Parathyroid adenoma (tissue), 2 donors: Measurements from ENCODE around the gene ITGAX.

Source experiments
- H2AFZ ChIP-seq: fragments of 300-600 bp; sonication (generic); one replicate; pipeline ENCODE4 v1.7.0; 2017; ENCODE audit warnings: antibody characterized with exemption, mild to moderate bottlenecking
- H3K27ac ChIP-seq: fragments of 300-600 bp; sonication (generic); one replicate; pipeline ENCODE4 v1.7.0; 2017
- H3K27me3 ChIP-seq: fragments of 300-600 bp; sonication (generic); one replicate; pipeline ENCODE4 v1.7.0; 2017; ENCODE audit warnings: low read length; ENCODE audit not compliant: control insufficient read depth, insufficient read depth
- H3K36me3 ChIP-seq: fragments of 300-600 bp; sonication (generic); one replicate; pipeline ENCODE4 v1.7.0; 2017; ENCODE audit warnings: low read length; ENCODE audit not compliant: control insufficient read depth, insufficient read depth
- H3K4me1 ChIP-seq: fragments of 300-600 bp; sonication (generic); one replicate; pipeline ENCODE4 v1.7.0; 2017; ENCODE audit warnings: control low read depth
- H3K4me2 ChIP-seq: fragments of 300-600 bp; sonication (generic); one replicate; pipeline ENCODE4 v1.7.0; 2017; ENCODE audit warnings: low read length
- H3K4me3 ChIP-seq: fragments of 300-600 bp; sonication (generic); one replicate; pipeline ENCODE4 v1.7.0; 2017; ENCODE audit warnings: low read depth, low read length
- H3K79me2 ChIP-seq: fragments of 300-600 bp; sonication (generic); one replicate; pipeline ENCODE4 v1.7.0; 2017; ENCODE audit warnings: control low read depth
- H3K9ac ChIP-seq: fragments of 300-600 bp; sonication (generic); one replicate; pipeline ENCODE4 v1.7.0; 2017; ENCODE audit warnings: mild to moderate bottlenecking
- H3K9me3 ChIP-seq: fragments of 300-600 bp; sonication (generic); one replicate; pipeline ENCODE4 v1.7.0; 2017; ENCODE audit warnings: low read length; ENCODE audit not compliant: control insufficient read depth
- TF ChIP-seq, protein P1 (sequence below): fragments of 300-600 bp; sonication (generic); IDR thresholded peaks from one replicate; pipeline ENCODE4 v1.7.0; 2017; ENCODE audit warnings: antibody characterized with exemption, mild to moderate bottlenecking
- donor health status: primary hyperparathyroidism.

The ITGAX gene

DNA sequence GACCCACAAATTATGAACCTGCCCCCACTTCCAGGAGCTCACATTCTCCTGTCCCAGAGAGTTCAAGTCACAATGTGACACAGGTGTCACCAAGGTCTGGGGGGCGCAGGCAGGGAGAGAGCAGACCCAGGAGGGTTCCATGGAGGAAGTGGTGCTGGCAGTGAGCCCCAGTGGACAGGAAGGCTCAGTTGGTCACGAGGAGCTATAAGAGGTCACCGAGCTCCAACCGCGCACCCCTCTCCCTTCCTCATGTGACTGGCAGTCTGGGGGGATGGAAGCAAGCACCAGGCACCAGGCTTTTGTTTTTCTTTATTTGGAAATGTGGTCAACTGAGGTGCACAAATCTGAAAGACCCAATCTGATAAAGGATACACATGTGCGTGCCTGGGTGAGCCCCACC, 40.7 kb downstream of the ITGAX start:
- no peak overlapping the region for H2AFZ ChIP-seq
- no peak overlapping the region for H3K4me3 ChIP-seq

DNA sequence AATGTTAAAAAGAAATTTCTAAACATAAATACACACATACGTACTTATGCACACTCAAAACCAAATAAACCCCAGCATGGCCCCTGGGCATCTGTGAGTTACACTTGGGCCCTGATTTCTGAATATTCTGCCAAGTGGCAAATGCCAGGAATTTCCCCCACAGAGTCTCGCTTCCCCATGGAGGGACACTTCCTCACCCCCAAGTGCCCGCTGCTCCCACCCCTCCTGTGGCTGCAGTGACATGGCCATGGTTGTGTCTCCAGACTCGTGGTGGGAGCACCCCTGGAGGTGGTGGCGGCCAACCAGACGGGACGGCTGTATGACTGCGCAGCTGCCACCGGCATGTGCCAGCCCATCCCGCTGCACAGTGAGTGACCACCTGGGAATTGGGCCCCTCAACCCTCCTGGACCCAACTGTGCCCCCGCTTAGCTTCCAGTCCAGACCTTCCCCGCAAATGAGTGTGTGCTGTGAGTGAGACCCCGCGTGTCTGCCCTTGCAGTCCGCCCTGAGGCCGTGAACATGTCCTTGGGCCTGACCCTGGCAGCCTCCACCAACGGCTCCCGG, 42.2 kb downstream of the ITGAX start:
- Histone ChIP-seq H3K27me3 (no peaks in the 10 kb centered on the region), H3K4me2 (no peak overlapping the region)
- TF ChIP-seq, protein P1, sequence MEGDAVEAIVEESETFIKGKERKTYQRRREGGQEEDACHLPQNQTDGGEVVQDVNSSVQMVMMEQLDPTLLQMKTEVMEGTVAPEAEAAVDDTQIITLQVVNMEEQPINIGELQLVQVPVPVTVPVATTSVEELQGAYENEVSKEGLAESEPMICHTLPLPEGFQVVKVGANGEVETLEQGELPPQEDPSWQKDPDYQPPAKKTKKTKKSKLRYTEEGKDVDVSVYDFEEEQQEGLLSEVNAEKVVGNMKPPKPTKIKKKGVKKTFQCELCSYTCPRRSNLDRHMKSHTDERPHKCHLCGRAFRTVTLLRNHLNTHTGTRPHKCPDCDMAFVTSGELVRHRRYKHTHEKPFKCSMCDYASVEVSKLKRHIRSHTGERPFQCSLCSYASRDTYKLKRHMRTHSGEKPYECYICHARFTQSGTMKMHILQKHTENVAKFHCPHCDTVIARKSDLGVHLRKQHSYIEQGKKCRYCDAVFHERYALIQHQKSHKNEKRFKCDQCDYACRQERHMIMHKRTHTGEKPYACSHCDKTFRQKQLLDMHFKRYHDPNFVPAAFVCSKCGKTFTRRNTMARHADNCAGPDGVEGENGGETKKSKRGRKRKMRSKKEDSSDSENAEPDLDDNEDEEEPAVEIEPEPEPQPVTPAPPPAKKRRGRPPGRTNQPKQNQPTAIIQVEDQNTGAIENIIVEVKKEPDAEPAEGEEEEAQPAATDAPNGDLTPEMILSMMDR: no peak

More for the DNA sequence above, 40.7 kb downstream of the ITGAX start:
- TF ChIP-seq, protein P1: no peak
- H3K4me2 ChIP-seq: no peak overlapping the region
- H3K79me2 ChIP-seq: no peaks in the 10 kb centered on the region
- H3K9me3 ChIP-seq: no peaks in the 10 kb centered on the region
- H3K4me1 ChIP-seq: no peaks in the 10 kb centered on the region
- H3K27ac ChIP-seq: no peak overlapping the region
- H3K36me3 ChIP-seq: no peaks in the 10 kb centered on the region
- H3K27me3 ChIP-seq: no peaks in the 10 kb centered on the region
- H3K9ac ChIP-seq: no peak overlapping the region

DNA sequence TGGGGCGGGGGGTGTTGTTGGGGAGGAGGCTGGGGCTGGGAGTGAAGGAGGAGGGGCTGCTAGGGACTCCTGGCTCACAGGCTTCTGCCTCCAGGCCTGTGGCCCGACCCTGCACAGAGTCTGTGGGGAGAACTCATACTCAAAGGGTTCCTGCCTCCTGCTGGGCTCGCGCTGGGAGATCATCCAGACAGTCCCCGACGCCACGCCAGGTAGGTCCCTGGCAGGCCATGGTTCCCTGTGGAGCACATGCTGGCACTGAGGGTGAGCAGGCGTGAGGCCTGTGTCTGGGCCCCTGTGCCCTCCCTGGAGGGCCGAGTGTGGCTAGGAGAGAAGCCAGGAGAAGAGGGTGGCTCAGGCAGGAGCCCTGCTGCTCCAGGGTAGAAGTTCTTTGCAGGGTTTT, 42.7 kb downstream of the ITGAX start:
- no peak overlapping the region for H2AFZ ChIP-seq
- no peaks in the 10 kb centered on the region for H3K79me2 ChIP-seq
- no peaks in the 10 kb centered on the region for H3K9me3 ChIP-seq
- H3K4me1 ChIP-seq: no peaks in the 10 kb centered on the region
- no peak overlapping the region for H3K4me3 ChIP-seq
- no peak overlapping the region for H3K9ac ChIP-seq
- TF ChIP-seq, protein P1: no peak
- H3K27me3 ChIP-seq: no peaks in the 10 kb centered on the region
- no peaks in the 10 kb centered on the region for H3K36me3 ChIP-seq
- no peak overlapping the region for H3K4me2 ChIP-seq
- H3K27ac ChIP-seq: no peak overlapping the region

More for the DNA sequence above, 42.2 kb downstream of the ITGAX start:
- Histone ChIP-seq H3K4me1 (no peaks in the 10 kb centered on the region), H3K79me2 (no peaks in the 10 kb centered on the region), H2AFZ (no peak overlapping the region), H3K9ac (no peak overlapping the region), H3K27ac (no peak overlapping the region), H3K4me3 (no peak overlapping the region), H3K9me3 (no peaks in the 10 kb centered on the region), H3K36me3 (no peaks in the 10 kb centered on the region)

DNA sequence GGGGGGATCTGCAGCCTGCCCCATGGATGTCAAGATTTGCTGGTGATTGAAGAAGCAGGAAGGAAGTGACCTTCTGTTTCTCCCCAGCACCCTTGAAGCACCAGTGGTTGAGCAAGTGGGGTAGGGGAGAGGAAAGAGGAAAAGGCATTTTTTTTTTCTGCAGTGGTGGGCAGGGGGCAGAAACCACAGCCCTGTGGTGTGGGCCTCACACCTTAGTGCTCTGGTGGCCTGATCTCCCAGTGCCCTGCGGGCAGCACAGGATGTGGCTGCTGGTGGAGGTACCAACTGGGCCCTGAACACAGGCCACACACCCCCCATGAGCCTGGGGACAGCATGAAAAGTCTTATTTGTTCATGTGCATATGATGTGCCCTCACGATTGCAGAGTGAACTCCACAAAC, 45.2 kb downstream of the ITGAX start:
- H2AFZ ChIP-seq: no peak overlapping the region
- no peaks in the 10 kb centered on the region for H3K36me3 ChIP-seq
- H3K27me3 ChIP-seq: no peaks in the 10 kb centered on the region
- H3K79me2 ChIP-seq: no peaks in the 10 kb centered on the region
- no peak overlapping the region for H3K27ac ChIP-seq
- TF ChIP-seq, protein P1: no peak
- H3K4me2 ChIP-seq: no peak overlapping the region
- H3K4me3 ChIP-seq: no peak overlapping the region
- no peaks in the 10 kb centered on the region for H3K4me1 ChIP-seq
- no peak overlapping the region for H3K9ac ChIP-seq
- no peaks in the 10 kb centered on the region for H3K9me3 ChIP-seq

DNA sequence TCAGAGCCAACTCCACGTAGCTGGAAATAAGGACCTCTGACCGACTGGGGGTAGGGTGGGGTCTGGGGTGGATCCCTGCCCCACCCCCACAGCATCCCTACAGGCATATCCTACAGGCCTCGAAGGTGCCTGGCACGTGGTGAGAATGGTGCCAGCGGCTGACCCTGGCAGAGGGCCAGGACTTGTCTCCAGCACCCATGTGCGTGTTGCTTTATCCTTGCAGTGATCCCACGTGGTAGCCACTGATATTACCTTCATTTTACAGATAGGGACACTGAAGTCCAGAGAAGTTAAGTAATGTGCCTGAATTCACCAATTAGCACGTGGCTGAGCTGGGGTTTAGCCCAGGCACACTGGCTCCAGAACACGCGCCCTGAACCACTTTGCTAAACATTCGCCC, 46.5 kb downstream of the ITGAX start:
- Histone ChIP-seq H2AFZ (no peak overlapping the region), H3K4me2 (no peak overlapping the region), H3K36me3 (no peaks in the 10 kb centered on the region), H3K27ac (no peak overlapping the region), H3K27me3 (no peaks in the 10 kb centered on the region), H3K4me1 (no peaks in the 10 kb centered on the region), H3K9me3 (no peaks in the 10 kb centered on the region), H3K79me2 (no peaks in the 10 kb centered on the region), H3K4me3 (no peak overlapping the region), H3K9ac (no peak overlapping the region)
- TF ChIP-seq, protein P1: no peak
